Transverse colon (tissue), 3 donors: ENCODE data around the gene UVRAG.

ENCODE experiments used
- POLR2A ChIP-seq: fragments of 450-650 bp; IDR thresholded peaks from one replicate; pipeline ENCODE4 v1.6.1; 2016; ENCODE audit warnings: antibody characterized with exemption, mild to moderate bottlenecking, moderate library complexity
- POLR2AphosphoS5 ChIP-seq, 3 donors: sonication (generic); formaldehyde crosslinking; IDR thresholded peaks; one replicate each; pipeline ENCODE4 v1.6.1; 2016; ENCODE audit warnings: antibody characterized with exemption in 3 of 3

- no peak for TF ChIP-seq POLR2AphosphoS5 (IDR thresholded peaks at IDR 0.05)
- TF ChIP-seq POLR2A, result no peak
Measured at GRCh38 chr11:76160856-76161255, 345.8 kb downstream of the UVRAG start.
